Stimulated activated CD4-positive, alpha-beta T cell treated with anti-CD3 and anti-CD28 coated beads, Interleukin-12 subunit alpha, Interleukin-12 subunit beta, amount 100 ng/mL, for 48 hours (primary cell): ENCODE measurements around the gene MST1.

Source experiments
- DNase-seq, 3 donors: peaks; one replicate each; pipeline ENCODE4 v3.0.0-alpha.2; 2020; ENCODE audit warnings: low read depth in 2 of 3, low spot score in 1 of 3

The MST1 gene

DNA sequence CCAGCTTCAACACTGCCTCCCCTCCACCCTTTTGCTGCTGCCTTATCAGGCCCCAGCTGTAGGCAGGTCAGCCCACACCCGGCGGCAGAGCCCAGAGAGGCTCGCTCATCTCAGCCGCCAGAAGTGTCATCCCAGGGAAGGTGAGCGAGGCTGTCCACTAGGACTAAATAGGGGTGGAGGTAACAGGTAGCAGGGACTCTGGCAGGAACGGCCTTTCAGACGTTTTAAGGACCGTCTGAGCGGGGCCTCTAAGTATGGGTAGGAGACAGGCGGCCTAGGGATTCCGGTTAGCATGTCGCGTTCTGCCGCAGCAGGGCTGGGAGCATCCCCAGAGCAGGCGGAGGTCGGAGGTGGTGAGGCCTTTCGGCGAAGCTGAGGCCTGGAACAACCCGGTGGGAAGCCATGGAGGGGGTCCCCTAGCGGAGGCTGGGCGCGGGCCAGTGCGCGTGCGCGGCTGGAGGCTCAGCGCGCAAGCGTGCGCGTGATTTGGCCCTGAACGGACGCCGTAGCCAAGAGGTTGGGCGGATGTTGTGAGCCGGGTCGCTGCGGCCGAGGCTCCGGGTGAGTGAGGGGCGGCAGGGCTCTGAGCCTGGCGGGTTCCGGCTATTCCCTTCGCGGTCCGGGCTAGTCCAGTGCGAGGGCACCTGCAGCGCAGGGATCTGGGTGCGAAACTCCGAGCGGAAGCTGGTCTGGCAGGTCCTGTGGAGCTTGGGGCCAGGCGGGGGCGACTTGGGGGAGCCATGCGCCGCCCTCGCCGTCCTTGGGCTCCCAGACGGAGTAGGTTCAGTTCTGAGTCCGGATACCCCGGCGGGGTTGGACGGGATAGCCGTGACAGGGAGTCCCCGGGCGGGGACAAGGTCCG, at the start of gene MST1, which contains the start of gene RNF123:
TSS of gene MST1 (minus strand) at position 429 of the 862 bp plus-strand sequence. CDS start 783 bp downstream, outside the sequence.
TSS of gene RNF123 (plus strand) at position 512 of the 862 bp plus-strand sequence. CDS start 1,609 bp downstream, outside the sequence.
- DNase-seq: peak; percentile 85 to 89 (median 87)

DNA sequence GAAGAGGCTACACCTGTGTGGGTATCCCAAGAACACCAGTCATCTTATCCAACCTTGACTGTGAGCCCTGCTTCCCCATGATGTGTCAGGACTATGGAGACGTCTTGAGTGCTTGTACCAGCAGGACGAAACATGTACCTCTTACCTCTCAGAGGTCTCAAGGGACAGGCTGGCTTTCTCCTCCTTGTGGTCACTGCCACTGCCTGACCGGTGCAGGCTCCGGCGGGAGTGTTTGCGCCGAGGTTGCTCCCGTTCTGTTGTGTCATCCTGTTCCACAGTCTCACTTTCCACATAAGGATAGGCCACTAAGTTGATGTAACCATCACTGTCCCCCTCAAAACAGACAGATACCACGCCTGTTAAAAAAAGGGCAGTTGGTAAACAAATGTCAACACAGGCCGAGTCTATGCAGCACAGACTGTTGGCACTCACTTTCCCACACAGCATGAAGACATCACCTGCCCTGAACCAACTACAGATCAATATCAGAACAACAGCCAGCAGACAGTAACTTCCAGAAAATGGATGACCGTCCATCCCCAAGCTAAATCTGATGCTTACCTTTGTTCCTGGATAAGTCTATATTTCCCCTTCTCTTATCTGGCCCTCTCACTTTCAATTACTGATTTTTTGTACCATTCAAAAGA, 48.9 kb upstream of the MST1 start:
- DNase-seq: no peak

DNA sequence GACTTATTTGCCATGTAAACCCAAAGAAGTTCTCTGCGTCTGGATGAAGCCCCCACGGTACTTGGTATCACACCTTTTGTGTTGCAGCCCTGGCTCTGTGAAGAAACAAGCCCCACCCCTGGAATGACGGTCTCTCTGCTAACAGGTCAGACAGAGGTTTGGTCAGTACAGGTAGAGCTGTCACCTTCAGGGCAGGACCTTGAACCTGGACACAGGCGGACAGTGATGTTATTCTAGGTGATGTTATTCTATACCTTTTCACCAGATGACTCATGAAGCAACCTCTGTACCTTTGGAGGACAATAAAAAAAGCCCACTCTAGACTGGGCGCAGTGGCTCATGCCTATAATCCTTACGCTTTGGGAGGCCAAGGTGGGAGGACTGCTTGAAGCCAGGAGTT, 45.5 kb upstream of the MST1 start:
- no peak for DNase-seq

DNA sequence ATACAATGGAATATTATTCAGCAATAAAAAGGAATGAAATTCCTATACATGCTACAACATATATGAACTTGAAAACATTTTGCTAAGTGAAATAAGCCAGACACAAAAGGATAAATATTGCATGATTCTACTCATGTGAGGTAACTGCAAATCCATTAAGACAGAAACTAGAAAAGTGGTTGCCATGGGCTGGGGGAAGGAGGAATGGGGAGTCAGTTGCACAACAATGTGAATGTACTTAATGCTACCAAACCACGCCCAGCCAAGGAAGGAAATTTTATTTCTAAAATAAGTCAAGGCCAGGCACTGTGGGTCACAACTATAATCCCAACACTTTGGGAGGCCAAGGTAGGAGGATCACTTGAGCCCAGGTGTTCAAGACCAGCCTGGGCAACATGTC, 44.3 kb upstream of the MST1 start:
- no peak for DNase-seq

DNA sequence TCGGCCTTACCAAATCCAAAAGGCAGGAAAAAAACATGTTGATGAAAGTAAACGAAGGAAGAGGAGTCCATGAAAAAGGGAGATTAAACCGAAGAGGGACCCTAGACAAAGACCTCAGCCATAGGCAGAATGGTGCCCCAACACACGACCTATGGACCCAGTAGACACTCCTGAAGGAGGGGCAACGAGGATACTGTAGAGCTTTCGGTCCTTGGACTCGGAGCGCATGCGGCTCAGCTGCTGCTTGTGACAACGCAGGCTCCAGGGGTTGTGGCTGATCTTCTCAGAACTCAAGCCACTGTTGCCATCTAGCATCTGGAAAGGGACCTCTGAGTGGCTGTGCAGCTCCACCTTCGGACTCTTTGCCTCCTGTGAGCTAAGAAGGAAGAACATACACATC, 43.3 kb upstream of the MST1 start:
- no peak for DNase-seq

DNA sequence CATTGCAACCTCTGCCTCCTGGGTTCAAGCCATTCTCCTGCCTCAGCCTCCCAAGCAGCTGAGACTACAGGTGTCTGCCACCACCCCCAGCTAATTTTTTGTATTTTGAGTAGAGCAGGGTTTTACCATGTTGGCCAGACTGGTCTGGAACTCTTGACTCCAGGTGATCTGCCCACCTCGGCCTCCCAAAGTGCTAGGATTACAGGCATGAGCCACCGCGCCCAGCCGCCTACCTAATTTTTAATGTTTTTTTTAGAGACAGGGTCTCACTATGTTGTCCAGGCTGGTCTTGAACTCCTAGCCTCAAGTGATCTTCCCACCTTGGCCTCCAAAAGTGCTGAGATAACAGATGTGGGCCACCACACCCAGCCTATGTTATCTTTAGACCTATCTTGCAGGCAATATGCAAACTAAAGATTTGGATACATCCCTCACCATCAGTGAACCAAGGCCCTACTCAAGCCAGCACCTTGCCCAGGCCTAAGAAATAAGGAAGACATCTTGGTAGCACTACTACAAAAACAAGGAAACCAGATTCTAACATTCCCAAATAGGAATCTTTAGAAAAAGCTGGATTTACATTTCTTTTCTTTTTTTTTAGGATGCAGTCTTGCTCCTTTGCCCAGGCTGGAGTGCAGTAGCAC, 40.8 kb upstream of the MST1 start:
- DNase-seq: no peak

DNA sequence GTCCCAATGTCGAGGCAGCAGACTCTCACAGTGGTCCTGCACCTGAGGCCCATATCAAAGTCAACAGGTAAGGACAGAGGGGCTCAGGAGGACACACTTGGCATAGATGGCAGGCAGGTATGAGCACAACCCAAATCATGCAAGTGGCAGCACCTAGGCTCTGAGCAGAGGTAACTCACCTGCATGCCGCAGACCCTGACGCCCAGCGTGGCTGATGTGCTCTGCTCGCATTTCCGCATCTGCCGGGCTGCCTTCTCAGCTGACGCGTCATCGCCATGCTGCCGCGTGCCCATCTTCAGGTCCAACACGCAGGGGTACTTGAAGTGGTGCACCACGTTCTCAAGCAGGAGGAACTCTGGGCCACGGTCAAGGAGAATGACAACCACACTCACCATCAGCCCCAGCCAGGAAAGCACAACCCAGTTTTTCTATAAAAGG, 38.7 kb upstream of the MST1 start:
- DNase-seq: no peak

DNA sequence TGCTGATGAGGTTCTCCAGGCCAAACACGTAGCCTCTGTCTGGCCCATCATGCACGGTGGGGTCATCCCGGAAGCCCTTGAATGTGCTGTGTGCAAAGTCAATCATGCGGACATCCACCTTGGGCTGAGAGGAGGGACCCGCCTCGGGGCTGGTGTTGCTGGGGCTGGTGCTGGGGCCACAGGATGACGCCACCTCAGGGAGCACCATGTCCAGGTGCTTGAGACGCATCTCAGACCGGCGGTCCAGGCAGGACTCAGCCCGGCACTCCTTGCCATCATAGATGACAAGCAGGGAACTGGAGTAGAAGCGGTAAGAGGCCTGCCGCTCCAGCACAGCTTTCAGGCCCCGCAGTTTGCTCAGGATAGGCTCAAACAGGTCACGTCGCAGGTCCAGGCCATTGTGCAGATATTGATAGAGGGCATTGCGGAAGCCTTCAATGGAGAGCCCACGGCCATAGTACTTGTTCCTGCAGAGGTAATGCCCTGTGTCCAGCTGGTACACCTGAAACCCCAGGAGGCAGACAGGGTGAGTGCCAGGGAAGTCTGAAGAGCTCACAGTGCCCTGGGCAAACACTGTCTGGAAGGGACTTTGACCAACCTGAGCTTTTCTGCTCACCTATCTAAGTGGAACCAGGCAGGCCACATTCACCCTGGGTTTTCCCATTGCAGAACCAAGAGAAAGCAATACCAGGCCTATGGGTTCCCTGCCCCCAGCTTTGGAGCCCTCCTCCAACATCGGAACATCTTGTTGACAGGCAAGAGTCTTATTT, 38.1 kb upstream of the MST1 start:
- no peak for DNase-seq

DNA sequence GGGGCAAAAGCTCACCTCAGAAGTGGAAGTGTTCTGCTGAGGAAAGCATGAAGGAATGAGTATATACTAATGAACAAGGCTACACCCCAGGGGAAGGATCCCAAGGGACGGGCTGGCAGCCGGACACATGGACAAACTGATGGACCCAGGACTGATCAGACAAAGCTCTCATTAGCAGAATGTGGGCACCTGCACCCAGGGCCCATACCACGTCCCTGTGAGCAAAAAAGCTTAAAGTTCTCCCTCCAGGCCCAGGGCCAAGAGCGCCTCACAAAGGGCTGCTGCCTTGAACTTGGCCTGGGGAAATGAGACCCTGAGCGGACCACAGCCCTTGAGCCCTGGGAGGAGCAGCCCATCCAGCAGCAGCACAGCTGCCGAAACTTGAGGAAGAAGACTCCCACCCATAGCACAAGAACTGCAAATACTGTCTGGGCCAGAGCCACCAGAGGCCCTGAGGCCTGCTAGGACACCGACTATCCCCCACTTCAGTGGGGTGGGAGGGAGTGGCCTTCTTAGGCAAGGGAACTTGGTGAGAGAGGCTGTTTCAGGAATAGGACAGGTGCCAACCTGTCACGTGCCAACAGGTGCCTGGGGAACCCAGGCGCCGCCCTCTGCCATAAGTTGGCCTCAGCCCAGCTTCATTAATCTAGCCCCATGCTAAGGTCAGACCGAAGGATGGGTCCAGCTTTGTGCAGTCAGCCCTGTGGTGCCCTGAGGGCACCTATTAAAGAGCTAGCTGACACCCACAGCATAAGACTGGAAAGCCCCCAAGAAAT, 36.8 kb upstream of the MST1 start:
- DNase-seq: no peak

DNA sequence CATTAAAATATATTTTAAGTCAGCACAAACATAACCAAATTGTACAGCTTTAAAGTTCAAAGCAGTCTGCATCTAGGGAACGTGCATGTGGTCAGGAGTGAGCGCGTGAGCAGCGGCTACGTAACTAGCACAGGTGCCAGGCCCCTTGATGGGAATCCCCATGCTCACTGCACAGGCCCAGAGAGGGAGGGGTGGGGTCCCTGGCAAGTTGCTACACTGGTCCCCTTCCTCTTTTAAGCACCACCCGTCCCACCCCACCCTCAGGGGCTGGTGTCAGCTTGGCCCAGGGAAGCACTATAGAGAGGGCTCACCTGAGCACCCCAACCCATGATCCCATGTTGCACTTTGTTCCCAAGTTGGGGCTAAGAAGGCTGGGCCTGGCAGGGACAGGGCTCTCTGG, 35.3 kb upstream of the MST1 start:
- no peak for DNase-seq

DNA sequence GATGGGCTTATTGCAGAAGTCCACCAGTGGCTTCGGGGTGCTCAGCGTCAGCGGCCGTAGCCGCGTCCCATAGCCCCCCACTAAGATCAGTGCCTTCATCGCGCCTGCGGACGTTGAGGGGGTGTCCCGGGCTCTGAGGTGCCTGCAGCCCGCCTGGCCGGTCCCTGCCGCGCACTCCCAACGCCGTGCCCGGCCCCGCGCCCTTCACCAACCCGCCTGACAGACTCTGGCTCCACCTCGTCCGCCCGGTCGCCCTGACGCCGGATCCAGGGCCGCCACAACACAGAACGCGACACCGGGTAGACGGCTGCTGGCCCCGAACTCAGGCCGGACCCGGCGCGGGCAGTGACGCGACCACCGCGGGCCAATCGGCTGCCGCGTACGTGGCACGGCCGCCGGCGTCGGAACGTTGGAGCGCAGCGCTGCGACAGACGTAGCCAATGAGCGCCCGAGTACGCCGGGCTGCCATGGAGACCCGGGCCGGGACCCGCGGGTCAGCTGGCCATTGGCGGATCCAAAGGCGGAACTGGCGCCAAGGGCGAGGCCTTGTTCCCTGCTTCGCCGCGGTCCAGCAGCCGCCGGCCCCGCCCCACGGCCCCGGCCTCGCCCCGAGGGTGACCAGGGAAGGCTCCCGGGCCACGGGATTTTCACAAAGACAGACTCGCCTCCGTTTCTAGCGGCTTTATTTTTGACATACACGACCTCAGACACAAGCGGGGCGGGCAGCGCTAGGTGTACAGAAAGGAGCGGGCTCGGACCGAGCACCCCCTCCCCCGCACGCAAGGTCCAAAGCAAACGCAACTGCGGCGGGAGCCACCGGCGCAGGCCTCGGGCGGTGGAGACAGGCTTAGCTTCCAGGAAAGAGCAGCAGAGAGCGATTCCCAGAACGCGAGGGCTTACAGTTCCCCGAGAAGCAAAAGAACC, 34.6 kb upstream of the MST1 start, which contains the start of gene GMPPB:
TSS of gene GMPPB (minus strand) at position 324 of the 924 bp plus-strand sequence. CDS start at position 99, 225 bp downstream.
- DNase-seq: peak; percentile 84 to 94 (median 92)

DNA sequence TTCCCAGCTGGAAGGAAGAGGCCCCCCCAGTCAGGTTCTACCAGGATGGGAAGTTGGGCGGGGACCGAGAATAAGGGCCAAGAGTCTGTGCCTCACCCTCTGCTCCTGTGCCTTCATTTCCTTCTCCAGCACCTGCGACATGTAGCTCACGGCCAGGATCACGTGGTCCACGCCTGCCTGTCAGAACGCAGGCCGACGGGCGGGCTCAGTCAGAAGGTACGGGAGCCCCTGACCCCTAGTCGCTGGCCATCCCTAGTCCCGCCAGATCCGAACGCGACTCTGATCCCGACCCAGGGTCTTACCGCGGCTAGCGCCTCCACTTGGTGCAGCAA, 34.0 kb upstream of the MST1 start:
- DNase-seq: peak; percentile 44 to 46 (median 45)

DNA sequence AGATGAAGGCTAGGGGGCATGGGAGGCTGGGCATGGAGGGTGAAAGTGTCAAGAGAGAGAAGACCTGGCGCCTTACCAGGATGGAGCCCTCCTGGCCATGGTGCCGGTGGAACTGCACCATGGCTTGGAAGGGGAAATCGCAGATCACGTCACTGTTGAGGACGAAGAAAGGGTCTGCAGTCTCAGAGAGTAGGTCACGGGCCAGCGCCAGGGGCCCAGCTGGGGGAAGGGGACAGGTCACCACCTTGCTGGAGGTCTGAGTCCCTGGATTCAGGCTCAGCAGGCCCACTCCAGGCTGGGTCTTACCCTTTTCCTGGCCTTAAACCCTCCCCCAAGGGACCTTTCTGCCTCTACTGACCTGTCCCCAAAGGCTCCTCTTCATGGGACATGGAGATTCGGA, 33.6 kb upstream of the MST1 start:
- no peak for DNase-seq

DNA sequence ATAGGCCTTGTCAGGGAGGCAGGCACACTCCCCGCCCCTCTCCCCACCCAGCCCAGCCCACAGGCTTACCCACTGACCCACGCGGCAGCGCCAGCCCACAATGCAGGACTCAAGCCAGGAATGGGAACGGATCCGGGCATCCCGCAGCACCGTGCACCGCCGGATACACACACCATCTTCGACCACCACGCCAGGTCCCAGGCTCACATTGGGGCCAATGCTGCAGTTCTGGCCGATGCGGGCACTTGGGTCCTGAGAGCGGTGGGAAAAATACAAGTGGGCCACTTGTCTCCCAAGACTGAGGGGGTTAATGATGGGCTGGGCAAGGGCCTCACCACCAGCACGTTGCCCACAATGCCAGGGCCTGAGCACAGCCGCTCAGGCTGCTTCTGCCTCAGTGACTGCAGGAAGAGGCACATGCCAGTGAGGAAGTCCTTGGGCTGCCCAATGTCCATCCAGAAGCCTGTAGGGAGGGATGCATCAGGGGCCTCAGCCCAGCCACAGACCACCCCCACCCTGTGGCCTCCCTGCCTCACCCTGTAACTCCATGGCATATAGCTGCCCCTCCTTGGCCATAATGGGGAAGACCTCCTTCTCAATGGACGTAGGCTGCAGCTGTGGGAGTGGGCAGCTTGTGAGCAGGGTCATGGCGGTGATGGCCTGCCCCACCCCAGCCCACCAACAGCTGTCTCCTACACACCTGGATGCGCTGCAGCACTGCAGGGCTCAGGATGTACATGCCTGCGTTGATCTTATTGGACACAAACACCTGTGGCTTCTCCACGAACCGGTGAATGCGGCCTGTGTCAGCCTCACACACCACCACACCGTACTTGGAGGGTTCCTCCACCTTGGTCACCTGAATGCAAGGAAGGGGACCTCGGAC, 32.9 kb upstream of the MST1 start:
- DNase-seq: no peak

DNA sequence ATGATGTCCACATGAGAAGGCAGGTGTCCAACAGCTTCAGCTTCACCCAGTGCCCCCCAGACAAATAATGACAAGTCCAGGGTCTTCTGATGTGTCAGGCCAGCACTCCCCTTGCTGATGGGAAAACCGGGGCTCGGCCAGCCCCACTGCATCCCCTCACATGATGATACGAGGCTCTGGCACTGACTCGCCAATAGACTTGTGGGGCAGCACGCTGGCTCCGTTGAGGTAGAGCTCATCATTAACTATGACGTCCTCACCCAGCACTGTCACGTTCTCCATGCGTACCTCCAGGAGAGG, 32.3 kb upstream of the MST1 start:
- DNase-seq: no peak

DNA sequence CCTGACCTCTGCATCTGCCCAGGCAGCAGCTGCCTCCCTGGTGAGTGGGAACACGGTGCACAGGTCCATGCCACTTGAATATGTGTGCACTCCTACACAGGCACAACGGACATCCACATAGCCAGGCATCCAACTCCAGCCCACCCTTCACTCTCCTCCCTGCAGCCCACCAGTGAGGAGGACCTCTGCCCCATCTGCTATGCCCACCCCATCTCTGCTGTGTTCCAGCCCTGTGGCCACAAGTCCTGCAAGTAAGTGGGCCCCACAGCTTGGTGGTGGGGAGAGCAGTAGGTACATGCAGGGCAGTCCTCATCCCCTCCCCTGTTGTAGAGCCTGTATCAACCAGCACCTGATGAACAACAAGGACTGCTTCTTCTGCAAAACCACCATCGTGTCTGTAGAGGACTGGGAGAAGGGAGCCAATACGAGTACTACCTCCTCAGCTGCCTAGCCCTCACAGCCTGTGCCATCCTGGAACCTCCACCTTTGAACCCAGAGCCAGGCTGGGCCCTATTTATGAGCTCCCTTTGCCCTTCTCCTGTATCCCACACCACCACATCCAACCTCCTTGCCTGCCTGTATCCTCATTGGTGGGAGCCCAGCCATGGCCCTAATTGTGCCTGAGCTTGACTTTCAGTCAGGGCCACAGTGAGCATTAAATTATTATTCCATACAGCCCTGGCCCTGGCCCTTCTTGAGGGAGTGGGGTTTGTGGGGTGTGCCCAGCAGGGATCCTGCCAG, 31.8 kb upstream of the MST1 start:
- no peak for DNase-seq

DNA sequence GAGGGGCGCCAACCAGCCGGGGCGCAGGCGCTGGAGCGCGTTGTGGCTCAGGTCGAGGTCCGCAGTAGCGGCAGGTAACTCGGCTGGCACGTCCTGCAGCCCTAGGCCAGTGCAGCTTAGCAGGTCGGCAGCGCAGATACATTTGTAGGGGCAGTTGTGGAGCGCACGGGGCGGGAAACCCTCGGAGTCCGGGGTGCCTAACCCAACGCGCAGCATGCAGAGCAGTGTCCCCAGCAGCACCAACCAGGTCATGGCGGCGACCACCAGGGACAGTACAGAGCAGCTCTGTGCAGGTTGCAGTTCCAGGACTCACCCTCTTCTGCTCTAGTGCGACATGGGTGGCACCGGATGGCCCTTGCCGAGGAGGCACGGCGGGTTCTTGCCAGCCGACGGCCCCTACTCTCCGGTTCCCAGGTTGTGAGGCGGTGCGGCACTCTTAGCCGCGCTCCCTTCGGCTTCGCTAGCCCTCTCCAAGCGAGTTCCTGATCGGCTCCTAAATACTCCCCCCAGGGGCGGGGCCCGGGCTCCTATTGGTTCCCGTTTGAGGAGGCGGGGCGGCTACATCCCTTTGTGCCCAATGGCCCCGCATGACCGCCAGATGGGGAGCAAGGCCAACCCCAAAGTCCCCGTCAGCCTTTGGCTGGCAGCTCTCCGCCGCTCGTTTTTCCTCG, 30.1 kb upstream of the MST1 start, which contains the start of gene AMIGO3:
TSS of gene AMIGO3 (minus strand) at position 471 of the 671 bp plus-strand sequence. CDS start at position 252, 219 bp downstream.
- peak; percentile 82 to 87 (median 83) for DNase-seq
